GM12874 (cell line): Measurements from ENCODE around the gene SCAMP2.
A peak's percentile ranks its signal among the peaks of the same experiment; 100 is the strongest.

Experiments used
- CTCF ChIP-seq: IDR thresholded peaks from 2 replicates; pipeline ENCODE4 v1.5.1; 2011; ENCODE audit warnings: low read depth, mild to moderate bottlenecking, control low read depth, low read length, moderate library complexity; ENCODE audit not compliant: insufficient read depth

Gene SCAMP2

GRCh38 chr15:74802290-74802689, 70.9 kb downstream of the SCAMP2 start:
- no peak for TF ChIP-seq CTCF

- no peak for TF ChIP-seq CTCF
Observed at GRCh38 chr15:74801311-74801997, 71.7 kb downstream of the SCAMP2 start.

- TF ChIP-seq CTCF, result no peak
Observed at GRCh38 chr15:74800559-74801094, 72.5 kb downstream of the SCAMP2 start.

- peak; percentile 98 for TF ChIP-seq CTCF
Observed at GRCh38 chr15:74799856-74800558, 73.2 kb downstream of the SCAMP2 start.

- 0 out of 2 replicates have a peak, but pooled peaks have one; percentile 0 for TF ChIP-seq CTCF
Observed at GRCh38 chr15:74799255-74799855, 73.8 kb downstream of the SCAMP2 start.

GRCh38 chr15:74798388-74799254, 74.5 kb downstream of the SCAMP2 start:
- peak; percentile 67 for TF ChIP-seq CTCF
